K562 (cell line): ENCODE data around the gene FAM20B. TPM values are rescaled to one million over a fixed set of nuclear protein-coding genes. Genes with fewer than 3 reads are reported as not detected.
A peak's percentile ranks its signal among the peaks of the same experiment; 100 is the strongest.

Source experiments
- ATAC-seq: fragments of 200-7000 bp; cut with Tn5 transposase; 3 replicates; pipeline ENCODE4 v1.9.1; 2020; ENCODE audit warnings: moderate library complexity
- BruUV-seq: library from RNA; stranded (reverse); fragments of 400-500 nt; replicated peaks from 2 replicates; lab custom pipeline; 2021; lab: Mats Ljungman, UMichigan
- CTCF ChIA-PET: fragments of 300-600 bp; formaldehyde crosslinking; extraction: SDS; loops from one replicate; lab custom pipeline; 2021; ENCODE audit warnings: low intra/inter-chr PET ratio; lab: Yijun Ruan, JAX
- POLR2A ChIA-PET: fragments of 300-600, 350-650 bp; sonication (Branson Sonifier 250); formaldehyde crosslinking; extraction: SDS; loops from one replicate; lab custom pipeline; 2021; ENCODE audit warnings: antibody characterized with exemption, inconsistent platforms; lab: Yijun Ruan, JAX
- DNase-seq, 4 experiments: peaks; one replicate each; pipeline versions ENCODE4 v3.0.0 to v3.0.0-alpha.2; 2011 to 2018; ENCODE audit warnings: low spot score in 3 of 4, mixed read lengths in 3 of 4; ENCODE audit errors: extremely low read depth in 1 of 4
- FAIRE-seq: peaks from 2 replicates; lab custom pipeline; 2011; peaks lifted over from hg19 to GRCh38; lab: Jason Lieb, UNC
- H2AFZ ChIP-seq: 2 replicates; pipeline ENCODE4 v1.6.0; 2011; ENCODE audit warnings: low read depth, low read length, control low read depth, inconsistent platforms
- H3K27ac ChIP-seq: fragments of 200-600 bp; 3 replicates; pipeline ENCODE4 v1.8.0; 2011; ENCODE audit warnings: low read depth, mild to moderate bottlenecking, control low read depth, inconsistent platforms, low read length, moderate library complexity, mixed read lengths; ENCODE audit errors: extremely low read depth
- H3K27me3 ChIP-seq, 2 experiments: fragments of 300-600 bp in 1 of 2; 2 replicates in 1 of 2; 3 replicates in 1 of 2; pipeline versions ENCODE4 v1.6.0 to v1.8.0; 2011; ENCODE audit warnings: inconsistent platforms in 2 of 2, low read length in 2 of 2, mild to moderate bottlenecking in 1 of 2, mixed read lengths in 1 of 2, moderate library complexity in 1 of 2; ENCODE audit not compliant: control insufficient read depth in 2 of 2, insufficient read depth in 2 of 2
- H3K36me3 ChIP-seq: fragments of 300-600 bp; 3 replicates; pipeline ENCODE4 v1.8.0; 2011; ENCODE audit warnings: mild to moderate bottlenecking, low read length, inconsistent platforms; ENCODE audit not compliant: control insufficient read depth, insufficient read depth
- H3K4me1 ChIP-seq, 2 experiments: fragments of 200-600 bp in 1 of 2; replicated peaks in 1 of 2; 2 replicates in 1 of 2; 3 replicates in 1 of 2; pipeline versions ENCODE4 v1.5.1 to v1.8.0; 2011; ENCODE audit warnings: inconsistent platforms in 2 of 2, low read length in 2 of 2, mild to moderate bottlenecking in 1 of 2, mixed read lengths in 1 of 2, moderate library complexity in 1 of 2; ENCODE audit not compliant: control insufficient read depth in 2 of 2, insufficient read depth in 2 of 2
- H3K4me2 ChIP-seq: 2 replicates; pipeline ENCODE4 v1.6.1; 2011; ENCODE audit warnings: low read length, control low read depth, inconsistent platforms, mixed read lengths; ENCODE audit not compliant: insufficient read depth
- H3K4me3 ChIP-seq: fragments of 200-600 bp; sonication (generic), shearing (Covaris generic); 2 replicates; pipeline ENCODE4 v1.5.1; 2016; ENCODE audit warnings: control low read depth, inconsistent platforms
- H3K79me2 ChIP-seq: fragments of 200-600 bp; 3 replicates; pipeline ENCODE4 v1.8.0; 2011; ENCODE audit warnings: low read length, inconsistent platforms; ENCODE audit not compliant: control insufficient read depth, insufficient read depth
- H3K9ac ChIP-seq, 2 experiments: 2 replicates each; pipeline versions ENCODE4 v1.6.0 to v1.6.1; 2011; ENCODE audit warnings: low read depth in 2 of 2, low read length in 2 of 2, control low read depth in 1 of 2, inconsistent platforms in 1 of 2, mild to moderate bottlenecking in 1 of 2, mixed read lengths in 1 of 2; ENCODE audit not compliant: insufficient read depth in 1 of 2
- H3K9me1 ChIP-seq: one replicate; pipeline ENCODE4 v1.6.0; 2011; ENCODE audit warnings: inconsistent platforms, mild to moderate bottlenecking, low read length, moderate library complexity; ENCODE audit not compliant: control insufficient read depth, insufficient read depth
- H3K9me3 ChIP-seq: replicated peaks from 2 replicates; pipeline ENCODE4 v1.5.1; 2011; ENCODE audit warnings: low read depth, low read length, inconsistent platforms; ENCODE audit not compliant: control insufficient read depth, insufficient read depth
- H4K20me1 ChIP-seq: replicated peaks from 2 replicates; pipeline ENCODE4 v1.6.1; 2011; ENCODE audit warnings: low read length, inconsistent platforms, mixed read lengths; ENCODE audit not compliant: control insufficient read depth, insufficient read depth
- CTCF ChIP-seq, 3 experiments: IDR thresholded peaks in 2 of 3; conservative IDR thresholded peaks in 1 of 3; 2 replicates each; pipeline ENCODE4 v1.5.1; 2011 to 2012; ENCODE audit warnings: low read length in 3 of 3, mild to moderate bottlenecking in 3 of 3, control low read depth in 2 of 3, improper control_type of control experiment in 1 of 3, inconsistent platforms in 1 of 3, low read depth in 1 of 3, mixed read lengths in 1 of 3, moderate library complexity in 1 of 3; ENCODE audit not compliant: insufficient read depth in 2 of 3
- ELK1 ChIP-seq: sonication (generic); formaldehyde crosslinking; IDR thresholded peaks from 2 replicates; pipeline ENCODE4 v1.8.1; 2022; ENCODE audit warnings: missing genetic modification reagents
- KDM1A ChIP-seq, 2 experiments: fragments of 450-650 bp; IDR thresholded peaks; 2 replicates each; pipeline ENCODE4 v1.6.1; 2016; ENCODE audit warnings: mild to moderate bottlenecking in 2 of 2
- MCM3 ChIP-seq: fragments of 450-650 bp; IDR thresholded peaks from 2 replicates; pipeline ENCODE4 v1.6.1; 2016
- NBN ChIP-seq: fragments of 450-650 bp; IDR thresholded peaks from 2 replicates; pipeline ENCODE4 v1.6.1; 2016; ENCODE audit warnings: low read depth, mild to moderate bottlenecking
- PHF21A ChIP-seq: fragments of 450-650 bp; IDR thresholded peaks from 2 replicates; pipeline ENCODE4 v1.6.1; 2017; ENCODE audit warnings: low read depth, borderline replicate concordance
- PYGO2 ChIP-seq: fragments of 450-650 bp; IDR thresholded peaks from 2 replicates; pipeline ENCODE4 v1.6.1; 2016; ENCODE audit warnings: mild to moderate bottlenecking, missing genetic modification characterization, moderate library complexity, missing compliant biosample characterization
- SRSF1 ChIP-seq: fragments of 200-400 bp; formaldehyde crosslinking; IDR thresholded peaks from 2 replicates; pipeline ENCODE4 v1.6.1; 2017; ENCODE audit warnings: mild to moderate bottlenecking, low read depth, low read length, moderate library complexity
- TAF1 ChIP-seq: IDR thresholded peaks from 2 replicates; pipeline ENCODE4 v1.6.1; 2011; ENCODE audit warnings: mild to moderate bottlenecking, low read length, moderate library complexity; ENCODE audit not compliant: insufficient read depth, control insufficient read depth, severe bottlenecking; ENCODE audit errors: extremely low read depth
- YBX1 ChIP-seq: fragments of 450-650 bp; IDR thresholded peaks from 2 replicates; pipeline ENCODE4 v1.7.1; 2016; ENCODE audit warnings: mild to moderate bottlenecking
- ZNF512 ChIP-seq: IDR thresholded peaks from 2 replicates; pipeline ENCODE4 v1.6.1; 2016; ENCODE audit warnings: missing genetic modification characterization, missing compliant biosample characterization
- WGBS: fragments of 100-300 bp; shearing (Covaris generic); methylation state at CpG from one replicate; pipeline ENCODE4 v1.1.6; 2016; ENCODE audit warnings: low coverage, mixed read lengths; ENCODE audit not compliant: insufficient coverage; ENCODE audit errors: missing lambda C conversion rate; 5-methylcytosine and 5-hydroxymethylcytosine counted together
- in situ Hi-C: fragments of 300-500 bp; cut with MboI; formaldehyde crosslinking; loops from 4 replicates; pipeline ENCODE4 v1.15.0; 2018; ENCODE audit warnings: inconsistent platforms, mixed read lengths
- intact Hi-C: fragments of 100-400 bp; cut with micrococcal nuclease; formaldehyde crosslinking; loops from 2 replicates; pipeline ENCODE4 v1.14.2; 2022
- polyA plus RNA-seq, 8 experiments: library from polyadenylated mRNA; depleted of rRNA in 4 of 8; stranded (reverse) in 5 of 8; unstranded in 3 of 8; fragments of >200 nt; fragmentation: Nextera tagmentation in 2 of 8; fragmentation: Illumina TruSeq in 1 of 8; extraction: Ambion mirVana in 2 of 8; extraction: Trizol in 1 of 8; gene quantifications; 2 replicates each; pipeline versions ENCODE4 v1.2.1 to v1.2.3, GENCODE V29; 2011 to 2014; ENCODE audit warnings: inconsistent platforms in 1 of 8, missing spikeins in 1 of 8
- total RNA-seq, 7 experiments: library from RNA; depleted of rRNA in 6 of 7; stranded (reverse); fragments of >200 nt in 6 of 7; fragmentation: Illumina TruSeq in 2 of 7; extraction: Trizol in 2 of 7; gene quantifications; 2 replicates each; pipeline versions ENCODE4 v1.2.1 to v1.2.3, GENCODE V29; 2011 to 2021; ENCODE audit warnings: low replicate concordance in 1 of 7
- TF ChIP-seq, protein P1 (sequence below): IDR thresholded peaks from 2 replicates; pipeline ENCODE4 v1.6.1; 2011; ENCODE audit not compliant: insufficient read length; ENCODE audit errors: extremely low read depth
- TF ChIP-seq, protein P2 (sequence below): sonication (generic); formaldehyde crosslinking; IDR thresholded peaks from 2 replicates; pipeline ENCODE4 v1.8.0; 2022; ENCODE audit warnings: mild to moderate bottlenecking, low read depth, missing genetic modification reagents

FAM20B gene
- total and polyA plus RNA-seq, 9 of the 15 experiments (the other 6 are each of a cell fraction or from before 2014, with no cell fraction given), result 7.2 to 67.5 (median 42.9) TPM

DNA sequence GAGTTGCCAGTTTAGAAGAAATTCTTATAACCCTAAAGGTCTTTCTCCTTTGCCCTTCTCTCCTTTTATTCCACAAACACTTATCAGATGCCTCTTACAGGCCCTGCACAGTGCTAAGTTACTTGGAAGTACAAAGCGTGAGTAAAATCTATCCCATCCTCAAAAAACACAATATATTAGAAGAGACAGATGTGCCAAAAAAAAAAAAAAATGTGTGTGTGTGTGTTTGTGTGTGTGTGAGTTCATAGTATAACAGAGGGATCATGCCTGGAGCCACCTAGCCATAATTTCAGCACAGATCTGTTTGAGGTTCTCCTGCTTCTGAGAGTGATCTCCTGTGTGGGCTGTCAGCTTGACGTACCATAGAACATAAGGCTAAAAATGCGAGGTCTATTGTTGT, 5.0 kb downstream of the FAM20B start (continued):
- TF ChIP-seq, protein P1, sequence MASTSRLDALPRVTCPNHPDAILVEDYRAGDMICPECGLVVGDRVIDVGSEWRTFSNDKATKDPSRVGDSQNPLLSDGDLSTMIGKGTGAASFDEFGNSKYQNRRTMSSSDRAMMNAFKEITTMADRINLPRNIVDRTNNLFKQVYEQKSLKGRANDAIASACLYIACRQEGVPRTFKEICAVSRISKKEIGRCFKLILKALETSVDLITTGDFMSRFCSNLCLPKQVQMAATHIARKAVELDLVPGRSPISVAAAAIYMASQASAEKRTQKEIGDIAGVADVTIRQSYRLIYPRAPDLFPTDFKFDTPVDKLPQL, result no peak
- TF ChIP-seq NBN (0 out of 2 replicates have a peak, but pooled peaks have one; percentile 44), MCM3 (no peak), ELK1 (CRISPR knock-in tag) (no peak), PYGO2 (tag) (0 out of 2 replicates have a peak, but pooled peaks have one; percentile 10), CTCF (IDR thresholded peaks at IDR 0.05 in 2 of 3, conservative IDR thresholded peaks at IDR 0.05 in 1 of 3; ENCODE audit: insufficient read depth in 2 of 3, low read depth in 1 of 3, low read length in 3 of 3) (0 out of 6 replicates have a peak, but pooled peaks of 1 of the 3 experiments have one; percentile 2)

DNA sequence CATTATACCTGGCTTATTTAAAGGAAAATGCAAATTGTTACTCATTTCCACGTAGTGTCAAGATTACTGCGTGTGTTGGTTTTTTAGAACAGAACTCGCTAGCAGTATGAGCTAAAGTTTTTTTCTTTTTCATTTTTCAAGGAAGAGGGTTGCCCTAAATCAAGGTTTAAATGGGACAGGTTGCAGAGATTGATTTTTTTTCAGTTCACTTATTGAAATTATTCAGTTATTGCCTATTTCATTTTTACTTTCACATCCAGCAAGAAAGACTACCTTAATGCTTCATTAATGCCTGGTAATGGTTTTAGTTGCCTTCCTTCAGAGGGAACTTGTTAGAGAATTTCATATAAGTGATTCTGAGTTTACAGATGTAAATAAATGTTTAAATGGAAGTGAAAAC, 5.6 kb downstream of the FAM20B start:
- Histone ChIP-seq H3K27ac (0 out of 3 replicates have a peak overlapping the region, but pooled peaks have one; percentile 13), H3K4me2 (peak overlapping the region; percentile 44; the same call in 1 of the 2 replicates), H2AFZ (no peak overlapping the region), H4K20me1 (peaks cover 10% of the 10 kb centered on the region), H3K9ac (peak overlapping the region in 1 of 2 experiments; percentile 24; a peak in 2 of 4 replicates), H3K79me2 (peaks cover 98% of the 10 kb centered on the region), H3K27me3 (no peaks in the 10 kb centered on the region), H3K4me1 (peaks cover 20 to 81% of the 10 kb centered on the region in 2 experiments), H3K9me1 (peaks cover 2% of the 10 kb centered on the region), H3K36me3 (no peaks in the 10 kb centered on the region; the same call in 1 of the 3 replicates), H3K9me3 (no peaks in the 10 kb centered on the region), H3K4me3 (no peak overlapping the region)
- intact Hi-C loops (no loop called here), in situ Hi-C loops (no loop called here)
- no peak for DNase-seq
- WGBS, result 30% methylated on average over 3 of the region's 3 CpGs
- ChIA-PET CTCF (no interaction called here), POLR2A (interaction anchor here (0.9 to 1.1 kb wide), 2 partner anchors 11 to 57 kb away, joined by 3 to 5 read pairs; no protein-coding TSS in a partner anchor)
- no TSS peak for BruUV-seq
- TF ChIP-seq, protein P2, sequence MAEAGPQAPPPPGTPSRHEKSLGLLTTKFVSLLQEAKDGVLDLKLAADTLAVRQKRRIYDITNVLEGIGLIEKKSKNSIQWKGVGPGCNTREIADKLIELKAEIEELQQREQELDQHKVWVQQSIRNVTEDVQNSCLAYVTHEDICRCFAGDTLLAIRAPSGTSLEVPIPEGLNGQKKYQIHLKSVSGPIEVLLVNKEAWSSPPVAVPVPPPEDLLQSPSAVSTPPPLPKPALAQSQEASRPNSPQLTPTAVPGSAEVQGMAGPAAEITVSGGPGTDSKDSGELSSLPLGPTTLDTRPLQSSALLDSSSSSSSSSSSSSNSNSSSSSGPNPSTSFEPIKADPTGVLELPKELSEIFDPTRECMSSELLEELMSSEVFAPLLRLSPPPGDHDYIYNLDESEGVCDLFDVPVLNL (CRISPR knock-in tag), result no peak
- 0 out of 2 replicates have a peak, but pooled peaks have one; percentile 7 for TF ChIP-seq YBX1
- TF ChIP-seq TAF1, result no peak
- TF ChIP-seq ZNF512 (tag), result peak; percentile 62; the same call in 1 of the 2 replicates
- TF ChIP-seq KDM1A (IDR thresholded peaks at IDR 0.05), result peak in 1 of 2 experiments; percentile 53; a peak in 2 of 4 replicates
- TF ChIP-seq PHF21A, result peak; percentile 16; the same call in 1 of the 2 replicates
- no peak for TF ChIP-seq SRSF1
- no peak for FAIRE-seq
- ATAC-seq, result no peak
